WTC11 (cell line): ENCODE measurements around the gene OR10G8.

Experiments used
- CREB1 ChIP-seq: sonication (generic); formaldehyde crosslinking; IDR thresholded peaks from 2 replicates; pipeline ENCODE4 v1.8.0; 2023; ENCODE audit warnings: mild to moderate bottlenecking, missing genetic modification reagents
- CTCF ChIP-seq: fragments of 200-600 bp; IDR thresholded peaks from 2 replicates; pipeline ENCODE4 v1.8.0; 2022; ENCODE audit warnings: antibody characterized with exemption
- IRF2 ChIP-seq: sonication (generic); formaldehyde crosslinking; IDR thresholded peaks from 2 replicates; pipeline ENCODE4 v1.8.0; 2022; ENCODE audit warnings: low read depth, missing genetic modification reagents, borderline replicate concordance
- MLX ChIP-seq: sonication (generic); formaldehyde crosslinking; IDR thresholded peaks from 2 replicates; pipeline ENCODE4 v1.8.1; 2023; ENCODE audit warnings: mild to moderate bottlenecking, missing genetic modification reagents, moderate library complexity
- NFATC4 ChIP-seq: fragments of 250-450 bp; sonication (Bioruptor Pico); IDR thresholded peaks from 2 replicates; pipeline ENCODE4 v1.9.0; 2021; ENCODE audit warnings: mild to moderate bottlenecking
- NR2C2 ChIP-seq: sonication (generic); formaldehyde crosslinking; IDR thresholded peaks from 2 replicates; pipeline ENCODE4 v1.8.0; 2022; ENCODE audit warnings: mild to moderate bottlenecking, missing genetic modification reagents
- SP1 ChIP-seq: sonication (generic); formaldehyde crosslinking; conservative IDR thresholded peaks from 2 replicates; pipeline ENCODE4 v1.8.1; 2022; ENCODE audit warnings: missing genetic modification reagents
- ZNF512 ChIP-seq: sonication (generic); formaldehyde crosslinking; IDR thresholded peaks from 2 replicates; pipeline ENCODE4 v1.8.1; 2022; ENCODE audit warnings: missing genetic modification reagents, borderline replicate concordance
- TF ChIP-seq, protein P1 (sequence below): sonication (generic); formaldehyde crosslinking; IDR thresholded peaks from 2 replicates; pipeline ENCODE4 v1.8.0; 2022; ENCODE audit warnings: mild to moderate bottlenecking, missing genetic modification reagents
- TF ChIP-seq, protein P2 (sequence below): sonication (generic); formaldehyde crosslinking; IDR thresholded peaks from 2 replicates; pipeline ENCODE4 v1.8.0; 2022; ENCODE audit warnings: mild to moderate bottlenecking, missing genetic modification reagents
- TF ChIP-seq, protein P3 (sequence below): sonication (generic); formaldehyde crosslinking; IDR thresholded peaks from 2 replicates; pipeline ENCODE4 v1.8.0; 2022; ENCODE audit warnings: mild to moderate bottlenecking, missing genetic modification reagents
- TF ChIP-seq, protein P4 (sequence below): sonication (generic); formaldehyde crosslinking; IDR thresholded peaks from 2 replicates; pipeline ENCODE4 v1.8.1; 2022; ENCODE audit warnings: mild to moderate bottlenecking, missing genetic modification reagents, moderate library complexity, borderline replicate concordance

- no peak for TF ChIP-seq CTCF
- TF ChIP-seq IRF2 (CRISPR knock-in tag), result no peak
- TF ChIP-seq MLX, result no peak
- TF ChIP-seq NR2C2 (CRISPR knock-in tag), result no peak
- TF ChIP-seq, protein P1, sequence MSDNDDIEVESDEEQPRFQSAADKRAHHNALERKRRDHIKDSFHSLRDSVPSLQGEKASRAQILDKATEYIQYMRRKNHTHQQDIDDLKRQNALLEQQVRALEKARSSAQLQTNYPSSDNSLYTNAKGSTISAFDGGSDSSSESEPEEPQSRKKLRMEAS (CRISPR knock-in tag), result no peak
- TF ChIP-seq, protein P2, sequence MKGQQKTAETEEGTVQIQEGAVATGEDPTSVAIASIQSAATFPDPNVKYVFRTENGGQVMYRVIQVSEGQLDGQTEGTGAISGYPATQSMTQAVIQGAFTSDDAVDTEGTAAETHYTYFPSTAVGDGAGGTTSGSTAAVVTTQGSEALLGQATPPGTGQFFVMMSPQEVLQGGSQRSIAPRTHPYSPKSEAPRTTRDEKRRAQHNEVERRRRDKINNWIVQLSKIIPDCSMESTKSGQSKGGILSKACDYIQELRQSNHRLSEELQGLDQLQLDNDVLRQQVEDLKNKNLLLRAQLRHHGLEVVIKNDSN (CRISPR knock-in tag), result no peak
- TF ChIP-seq ZNF512, result no peak
- TF ChIP-seq NFATC4 (CRISPR knock-in tag), result no peak
- TF ChIP-seq, protein P3, sequence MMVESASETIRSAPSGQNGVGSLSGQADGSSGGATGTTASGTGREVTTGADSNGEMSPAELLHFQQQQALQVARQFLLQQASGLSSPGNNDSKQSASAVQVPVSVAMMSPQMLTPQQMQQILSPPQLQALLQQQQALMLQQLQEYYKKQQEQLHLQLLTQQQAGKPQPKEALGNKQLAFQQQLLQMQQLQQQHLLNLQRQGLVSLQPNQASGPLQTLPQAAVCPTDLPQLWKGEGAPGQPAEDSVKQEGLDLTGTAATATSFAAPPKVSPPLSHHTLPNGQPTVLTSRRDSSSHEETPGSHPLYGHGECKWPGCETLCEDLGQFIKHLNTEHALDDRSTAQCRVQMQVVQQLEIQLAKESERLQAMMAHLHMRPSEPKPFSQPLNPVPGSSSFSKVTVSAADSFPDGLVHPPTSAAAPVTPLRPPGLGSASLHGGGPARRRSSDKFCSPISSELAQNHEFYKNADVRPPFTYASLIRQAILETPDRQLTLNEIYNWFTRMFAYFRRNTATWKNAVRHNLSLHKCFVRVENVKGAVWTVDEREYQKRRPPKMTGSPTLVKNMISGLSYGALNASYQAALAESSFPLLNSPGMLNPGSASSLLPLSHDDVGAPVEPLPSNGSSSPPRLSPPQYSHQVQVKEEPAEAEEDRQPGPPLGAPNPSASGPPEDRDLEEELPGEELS, result no peak
- TF ChIP-seq, protein P4, sequence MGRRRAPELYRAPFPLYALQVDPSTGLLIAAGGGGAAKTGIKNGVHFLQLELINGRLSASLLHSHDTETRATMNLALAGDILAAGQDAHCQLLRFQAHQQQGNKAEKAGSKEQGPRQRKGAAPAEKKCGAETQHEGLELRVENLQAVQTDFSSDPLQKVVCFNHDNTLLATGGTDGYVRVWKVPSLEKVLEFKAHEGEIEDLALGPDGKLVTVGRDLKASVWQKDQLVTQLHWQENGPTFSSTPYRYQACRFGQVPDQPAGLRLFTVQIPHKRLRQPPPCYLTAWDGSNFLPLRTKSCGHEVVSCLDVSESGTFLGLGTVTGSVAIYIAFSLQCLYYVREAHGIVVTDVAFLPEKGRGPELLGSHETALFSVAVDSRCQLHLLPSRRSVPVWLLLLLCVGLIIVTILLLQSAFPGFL, result no peak
- no peak for TF ChIP-seq CREB1 (CRISPR knock-in tag)
- TF ChIP-seq SP1 (CRISPR knock-in tag), result no peak
Observed at GRCh38 chr11:124039557-124039956, 13.0 kb downstream of the OR10G8 start.
